IPS-NIHi7 (cell line): ENCODE data around the gene NOL4L.
A peak's percentile ranks its signal among the peaks of the same experiment; 100 is the strongest.

Experiments used
- DNase-seq: peaks from one replicate; pipeline ENCODE4 v3.0.0; 2012; ENCODE audit warnings: mixed read lengths; ENCODE audit errors: extremely low spot score

Gene NOL4L

GRCh38 chr20:32484958-32485769, 100.0 kb downstream of the NOL4L start:
- DNase-seq = no peak

GRCh38 chr20:32484225-32484957, 100.7 kb downstream of the NOL4L start:
- DNase-seq = no peak

GRCh38 chr20:32483351-32484224, 101.5 kb downstream of the NOL4L start:
- DNase-seq = peak; percentile 76

GRCh38 chr20:32482442-32483261, 102.5 kb downstream of the NOL4L start:
- no peak for DNase-seq

- DNase-seq = no peak
Measured at GRCh38 chr20:32482143-32482441, 103.0 kb downstream of the NOL4L start.

GRCh38 chr20:32481311-32482142, 103.6 kb downstream of the NOL4L start:
- DNase-seq = no peak

GRCh38 chr20:32480371-32481241, 104.5 kb downstream of the NOL4L start:
- DNase-seq = no peak

- DNase-seq = no peak
Measured at GRCh38 chr20:32479697-32480171, 105.4 kb downstream of the NOL4L start.

GRCh38 chr20:32479012-32479411, 106.1 kb downstream of the NOL4L start:
- no peak for DNase-seq

GRCh38 chr20:32478576-32478975, 106.6 kb downstream of the NOL4L start:
- no peak for DNase-seq

- DNase-seq = no peak
Measured at GRCh38 chr20:32477594-32478512, 107.3 kb downstream of the NOL4L start.

GRCh38 chr20:32476684-32477593, 108.2 kb downstream of the NOL4L start:
- DNase-seq = no peak

GRCh38 chr20:32474967-32475811, 109.9 kb downstream of the NOL4L start:
- DNase-seq = peak; percentile 67

- no peak for DNase-seq
Measured at GRCh38 chr20:32474717-32474966, 110.5 kb downstream of the NOL4L start.

GRCh38 chr20:32474009-32474716, 111.0 kb downstream of the NOL4L start:
- no peak for DNase-seq
